ENCODE data around the gene PRADC1. TPM values are rescaled to one million over a fixed set of nuclear protein-coding genes. Genes with fewer than 3 reads are reported as not detected.

Gene PRADC1
- total RNA-seq, 1 experiment from 2014 or later = 12.9 TPM

DNA sequence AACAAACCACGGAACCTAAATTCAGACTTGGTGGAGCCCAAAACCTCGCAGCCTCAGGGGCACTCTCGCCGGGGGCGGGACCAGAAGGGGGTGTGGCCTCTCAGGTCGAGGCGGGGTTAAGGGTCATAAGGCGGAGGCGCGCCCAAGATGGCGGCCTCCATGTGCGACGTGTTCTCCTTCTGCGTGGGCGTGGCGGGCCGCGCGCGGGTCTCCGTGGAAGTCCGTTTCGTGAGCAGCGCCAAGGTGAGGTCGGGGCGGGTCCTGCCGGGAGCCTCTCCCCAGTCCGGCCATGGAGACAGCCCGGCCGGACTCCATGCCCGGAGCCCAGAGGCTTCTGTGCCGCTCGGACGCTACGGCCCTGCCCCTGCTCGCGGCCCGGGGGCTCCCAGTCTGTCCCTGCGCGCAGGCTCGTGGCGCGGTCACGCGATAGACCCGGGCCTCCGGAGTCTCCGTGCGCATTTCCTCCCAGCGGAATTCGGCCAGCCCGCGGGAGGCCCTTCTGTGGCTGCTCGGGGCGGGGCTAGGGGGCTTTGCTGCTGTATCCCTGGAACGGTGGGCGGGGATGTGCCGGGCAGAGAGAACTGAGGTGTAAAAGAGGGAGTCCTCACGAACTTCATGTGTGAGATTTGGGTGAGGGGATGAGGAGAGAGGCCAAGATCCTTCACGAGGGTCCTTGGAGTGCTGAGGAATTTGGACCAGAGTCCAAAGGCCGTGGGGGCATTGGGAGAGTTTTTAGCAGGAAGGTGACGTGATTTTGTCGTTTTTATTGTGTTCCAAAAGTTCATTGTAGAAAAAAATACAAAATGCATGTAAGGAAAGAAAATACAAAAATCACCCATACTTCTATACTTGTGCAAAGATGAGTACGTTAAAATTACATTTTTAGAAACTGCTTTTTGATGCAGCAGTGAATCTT is 18.7 kb downstream of the PRADC1 start, which contains the start of gene SMYD5:
SMYD5 (plus strand) TSS at position 126 of the 916 bp plus-strand sequence; CDS start at position 148, 22 bp downstream.
- ChIA-PET POLR2A (interaction anchor here (1.7 kb wide), 1 partner anchor 19 kb away, joined by 4 read pairs; the partner anchor contains the start of gene PRADC1), CTCF (interaction anchor here (1.1 to 9.8 kb wide), 7 partner anchors 11 to 321 kb away, joined by 10 to 179 read pairs (median 29); partner anchors contain the start of gene NOTO)
- ATAC-seq = peak; percentile 85
- no peak for TF ChIP-seq NR3C1 (CRISPR knock-in tag; conservative IDR thresholded peaks at IDR 0.05; ENCODE audit: low read depth)
- TF ChIP-seq, protein P1, sequence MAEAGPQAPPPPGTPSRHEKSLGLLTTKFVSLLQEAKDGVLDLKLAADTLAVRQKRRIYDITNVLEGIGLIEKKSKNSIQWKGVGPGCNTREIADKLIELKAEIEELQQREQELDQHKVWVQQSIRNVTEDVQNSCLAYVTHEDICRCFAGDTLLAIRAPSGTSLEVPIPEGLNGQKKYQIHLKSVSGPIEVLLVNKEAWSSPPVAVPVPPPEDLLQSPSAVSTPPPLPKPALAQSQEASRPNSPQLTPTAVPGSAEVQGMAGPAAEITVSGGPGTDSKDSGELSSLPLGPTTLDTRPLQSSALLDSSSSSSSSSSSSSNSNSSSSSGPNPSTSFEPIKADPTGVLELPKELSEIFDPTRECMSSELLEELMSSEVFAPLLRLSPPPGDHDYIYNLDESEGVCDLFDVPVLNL (CRISPR knock-in tag; IDR thresholded peaks at IDR 0.05; ENCODE audit: borderline replicate concordance, low read depth) = no peak
- TF ChIP-seq NFATC4 (CRISPR knock-in tag; IDR thresholded peaks at IDR 0.05) = no peak
- TF ChIP-seq, protein P2, sequence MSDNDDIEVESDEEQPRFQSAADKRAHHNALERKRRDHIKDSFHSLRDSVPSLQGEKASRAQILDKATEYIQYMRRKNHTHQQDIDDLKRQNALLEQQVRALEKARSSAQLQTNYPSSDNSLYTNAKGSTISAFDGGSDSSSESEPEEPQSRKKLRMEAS (CRISPR knock-in tag; IDR thresholded peaks at IDR 0.05) = peak; percentile 63
- peak; percentile 40; the same call in 1 of the 2 replicates for TF ChIP-seq ZNF317 (CRISPR knock-in tag; IDR thresholded peaks at IDR 0.05; ENCODE audit: borderline replicate concordance, low read depth)
- no peak for TF ChIP-seq ZNF219 (CRISPR knock-in tag; IDR thresholded peaks at IDR 0.05; ENCODE audit: borderline replicate concordance)
- TF ChIP-seq, protein P3, sequence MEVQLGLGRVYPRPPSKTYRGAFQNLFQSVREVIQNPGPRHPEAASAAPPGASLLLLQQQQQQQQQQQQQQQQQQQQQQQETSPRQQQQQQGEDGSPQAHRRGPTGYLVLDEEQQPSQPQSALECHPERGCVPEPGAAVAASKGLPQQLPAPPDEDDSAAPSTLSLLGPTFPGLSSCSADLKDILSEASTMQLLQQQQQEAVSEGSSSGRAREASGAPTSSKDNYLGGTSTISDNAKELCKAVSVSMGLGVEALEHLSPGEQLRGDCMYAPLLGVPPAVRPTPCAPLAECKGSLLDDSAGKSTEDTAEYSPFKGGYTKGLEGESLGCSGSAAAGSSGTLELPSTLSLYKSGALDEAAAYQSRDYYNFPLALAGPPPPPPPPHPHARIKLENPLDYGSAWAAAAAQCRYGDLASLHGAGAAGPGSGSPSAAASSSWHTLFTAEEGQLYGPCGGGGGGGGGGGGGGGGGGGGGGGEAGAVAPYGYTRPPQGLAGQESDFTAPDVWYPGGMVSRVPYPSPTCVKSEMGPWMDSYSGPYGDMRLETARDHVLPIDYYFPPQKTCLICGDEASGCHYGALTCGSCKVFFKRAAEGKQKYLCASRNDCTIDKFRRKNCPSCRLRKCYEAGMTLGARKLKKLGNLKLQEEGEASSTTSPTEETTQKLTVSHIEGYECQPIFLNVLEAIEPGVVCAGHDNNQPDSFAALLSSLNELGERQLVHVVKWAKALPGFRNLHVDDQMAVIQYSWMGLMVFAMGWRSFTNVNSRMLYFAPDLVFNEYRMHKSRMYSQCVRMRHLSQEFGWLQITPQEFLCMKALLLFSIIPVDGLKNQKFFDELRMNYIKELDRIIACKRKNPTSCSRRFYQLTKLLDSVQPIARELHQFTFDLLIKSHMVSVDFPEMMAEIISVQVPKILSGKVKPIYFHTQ (CRISPR knock-in tag; IDR thresholded peaks at IDR 0.05) = no peak
- no peak for TF ChIP-seq GTF2I (CRISPR knock-in tag; conservative IDR thresholded peaks at IDR 0.05)
- TF ChIP-seq, protein P4, sequence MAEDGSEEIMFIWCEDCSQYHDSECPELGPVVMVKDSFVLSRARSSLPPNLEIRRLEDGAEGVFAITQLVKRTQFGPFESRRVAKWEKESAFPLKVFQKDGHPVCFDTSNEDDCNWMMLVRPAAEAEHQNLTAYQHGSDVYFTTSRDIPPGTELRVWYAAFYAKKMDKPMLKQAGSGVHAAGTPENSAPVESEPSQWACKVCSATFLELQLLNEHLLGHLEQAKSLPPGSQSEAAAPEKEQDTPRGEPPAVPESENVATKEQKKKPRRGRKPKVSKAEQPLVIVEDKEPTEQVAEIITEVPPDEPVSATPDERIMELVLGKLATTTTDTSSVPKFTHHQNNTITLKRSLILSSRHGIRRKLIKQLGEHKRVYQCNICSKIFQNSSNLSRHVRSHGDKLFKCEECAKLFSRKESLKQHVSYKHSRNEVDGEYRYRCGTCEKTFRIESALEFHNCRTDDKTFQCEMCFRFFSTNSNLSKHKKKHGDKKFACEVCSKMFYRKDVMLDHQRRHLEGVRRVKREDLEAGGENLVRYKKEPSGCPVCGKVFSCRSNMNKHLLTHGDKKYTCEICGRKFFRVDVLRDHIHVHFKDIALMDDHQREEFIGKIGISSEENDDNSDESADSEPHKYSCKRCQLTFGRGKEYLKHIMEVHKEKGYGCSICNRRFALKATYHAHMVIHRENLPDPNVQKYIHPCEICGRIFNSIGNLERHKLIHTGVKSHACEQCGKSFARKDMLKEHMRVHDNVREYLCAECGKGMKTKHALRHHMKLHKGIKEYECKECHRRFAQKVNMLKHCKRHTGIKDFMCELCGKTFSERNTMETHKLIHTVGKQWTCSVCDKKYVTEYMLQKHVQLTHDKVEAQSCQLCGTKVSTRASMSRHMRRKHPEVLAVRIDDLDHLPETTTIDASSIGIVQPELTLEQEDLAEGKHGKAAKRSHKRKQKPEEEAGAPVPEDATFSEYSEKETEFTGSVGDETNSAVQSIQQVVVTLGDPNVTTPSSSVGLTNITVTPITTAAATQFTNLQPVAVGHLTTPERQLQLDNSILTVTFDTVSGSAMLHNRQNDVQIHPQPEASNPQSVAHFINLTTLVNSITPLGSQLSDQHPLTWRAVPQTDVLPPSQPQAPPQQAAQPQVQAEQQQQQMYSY (CRISPR knock-in tag; IDR thresholded peaks at IDR 0.05) = no peak
- TF ChIP-seq, protein P5, sequence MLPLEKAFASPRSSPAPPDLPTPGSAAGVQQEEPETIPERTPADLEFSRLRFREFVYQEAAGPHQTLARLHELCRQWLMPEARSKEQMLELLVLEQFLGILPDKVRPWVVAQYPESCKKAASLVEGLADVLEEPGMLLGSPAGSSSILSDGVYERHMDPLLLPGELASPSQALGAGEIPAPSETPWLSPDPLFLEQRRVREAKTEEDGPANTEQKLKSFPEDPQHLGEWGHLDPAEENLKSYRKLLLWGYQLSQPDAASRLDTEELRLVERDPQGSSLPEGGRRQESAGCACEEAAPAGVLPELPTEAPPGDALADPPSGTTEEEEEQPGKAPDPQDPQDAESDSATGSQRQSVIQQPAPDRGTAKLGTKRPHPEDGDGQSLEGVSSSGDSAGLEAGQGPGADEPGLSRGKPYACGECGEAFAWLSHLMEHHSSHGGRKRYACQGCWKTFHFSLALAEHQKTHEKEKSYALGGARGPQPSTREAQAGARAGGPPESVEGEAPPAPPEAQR (CRISPR knock-in tag; IDR thresholded peaks at IDR 0.05) = no peak
- 0 out of 2 replicates have a peak, but pooled peaks have one; percentile 61 for TF ChIP-seq EMX1 (CRISPR knock-in tag; IDR thresholded peaks at IDR 0.05)
- TF ChIP-seq, protein P6, sequence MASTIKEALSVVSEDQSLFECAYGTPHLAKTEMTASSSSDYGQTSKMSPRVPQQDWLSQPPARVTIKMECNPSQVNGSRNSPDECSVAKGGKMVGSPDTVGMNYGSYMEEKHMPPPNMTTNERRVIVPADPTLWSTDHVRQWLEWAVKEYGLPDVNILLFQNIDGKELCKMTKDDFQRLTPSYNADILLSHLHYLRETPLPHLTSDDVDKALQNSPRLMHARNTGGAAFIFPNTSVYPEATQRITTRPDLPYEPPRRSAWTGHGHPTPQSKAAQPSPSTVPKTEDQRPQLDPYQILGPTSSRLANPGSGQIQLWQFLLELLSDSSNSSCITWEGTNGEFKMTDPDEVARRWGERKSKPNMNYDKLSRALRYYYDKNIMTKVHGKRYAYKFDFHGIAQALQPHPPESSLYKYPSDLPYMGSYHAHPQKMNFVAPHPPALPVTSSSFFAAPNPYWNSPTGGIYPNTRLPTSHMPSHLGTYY (CRISPR knock-in tag; IDR thresholded peaks at IDR 0.05) = 0 out of 2 replicates have a peak, but pooled peaks have one; percentile 68
- TF ChIP-seq JUN (CRISPR knock-in tag; IDR thresholded peaks at IDR 0.05) = no peak
- TF ChIP-seq, protein P7, sequence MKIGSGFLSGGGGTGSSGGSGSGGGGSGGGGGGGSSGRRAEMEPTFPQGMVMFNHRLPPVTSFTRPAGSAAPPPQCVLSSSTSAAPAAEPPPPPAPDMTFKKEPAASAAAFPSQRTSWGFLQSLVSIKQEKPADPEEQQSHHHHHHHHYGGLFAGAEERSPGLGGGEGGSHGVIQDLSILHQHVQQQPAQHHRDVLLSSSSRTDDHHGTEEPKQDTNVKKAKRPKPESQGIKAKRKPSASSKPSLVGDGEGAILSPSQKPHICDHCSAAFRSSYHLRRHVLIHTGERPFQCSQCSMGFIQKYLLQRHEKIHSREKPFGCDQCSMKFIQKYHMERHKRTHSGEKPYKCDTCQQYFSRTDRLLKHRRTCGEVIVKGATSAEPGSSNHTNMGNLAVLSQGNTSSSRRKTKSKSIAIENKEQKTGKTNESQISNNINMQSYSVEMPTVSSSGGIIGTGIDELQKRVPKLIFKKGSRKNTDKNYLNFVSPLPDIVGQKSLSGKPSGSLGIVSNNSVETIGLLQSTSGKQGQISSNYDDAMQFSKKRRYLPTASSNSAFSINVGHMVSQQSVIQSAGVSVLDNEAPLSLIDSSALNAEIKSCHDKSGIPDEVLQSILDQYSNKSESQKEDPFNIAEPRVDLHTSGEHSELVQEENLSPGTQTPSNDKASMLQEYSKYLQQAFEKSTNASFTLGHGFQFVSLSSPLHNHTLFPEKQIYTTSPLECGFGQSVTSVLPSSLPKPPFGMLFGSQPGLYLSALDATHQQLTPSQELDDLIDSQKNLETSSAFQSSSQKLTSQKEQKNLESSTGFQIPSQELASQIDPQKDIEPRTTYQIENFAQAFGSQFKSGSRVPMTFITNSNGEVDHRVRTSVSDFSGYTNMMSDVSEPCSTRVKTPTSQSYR (CRISPR knock-in tag; IDR thresholded peaks at IDR 0.05) = no peak
- TF ChIP-seq CBFB (CRISPR knock-in tag; IDR thresholded peaks at IDR 0.05; ENCODE audit: low read depth) = no peak
- TF ChIP-seq FOXK1 (CRISPR knock-in tag; IDR thresholded peaks at IDR 0.05) = peak; percentile 53; the same call in 1 of the 2 replicates
- TF ChIP-seq, protein P8, sequence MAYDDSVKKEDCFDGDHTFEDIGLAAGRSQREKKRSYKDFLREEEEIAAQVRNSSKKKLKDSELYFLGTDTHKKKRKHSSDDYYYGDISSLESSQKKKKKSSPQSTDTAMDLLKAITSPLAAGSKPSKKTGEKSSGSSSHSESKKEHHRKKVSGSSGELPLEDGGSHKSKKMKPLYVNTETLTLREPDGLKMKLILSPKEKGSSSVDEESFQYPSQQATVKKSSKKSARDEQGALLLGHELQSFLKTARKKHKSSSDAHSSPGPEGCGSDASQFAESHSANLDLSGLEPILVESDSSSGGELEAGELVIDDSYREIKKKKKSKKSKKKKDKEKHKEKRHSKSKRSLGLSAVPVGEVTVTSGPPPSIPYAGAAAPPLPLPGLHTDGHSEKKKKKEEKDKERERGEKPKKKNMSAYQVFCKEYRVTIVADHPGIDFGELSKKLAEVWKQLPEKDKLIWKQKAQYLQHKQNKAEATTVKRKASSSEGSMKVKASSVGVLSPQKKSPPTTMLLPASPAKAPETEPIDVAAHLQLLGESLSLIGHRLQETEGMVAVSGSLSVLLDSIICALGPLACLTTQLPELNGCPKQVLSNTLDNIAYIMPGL (CRISPR knock-in tag; IDR thresholded peaks at IDR 0.05) = peak; percentile 89
- TF ChIP-seq NR1H2 (CRISPR knock-in tag; IDR thresholded peaks at IDR 0.05) = no peak
- no peak for TF ChIP-seq CREB1 (CRISPR knock-in tag; IDR thresholded peaks at IDR 0.05)
- TF ChIP-seq ZNF396 (CRISPR knock-in tag; IDR thresholded peaks at IDR 0.05; ENCODE audit: borderline replicate concordance) = no peak

More for the DNA sequence above, 18.7 kb downstream of the PRADC1 start, which contains the start of gene SMYD5:
- H3K9me3 Mint-ChIP-seq = no peaks in the 10 kb centered on the region
- peaks cover 39% of the 10 kb centered on the region for H3K4me1 Mint-ChIP-seq
- peak within 1 kb of the TSS; percentile 90 for H3K4me3 Mint-ChIP-seq
- H3K27me3 Mint-ChIP-seq (ENCODE audit: low read depth) = peaks cover 12% of the 10 kb centered on the region
- peak; percentile 93 for DNase-seq (ENCODE audit: low spot score)
- H3K36me3 Mint-ChIP-seq = no peaks in the 10 kb centered on the region
- H3K27ac Mint-ChIP-seq = peak within 1 kb of the TSS; percentile 78

All from WTC11 (cell line).